Gastrocnemius medialis (tissue), 4 donors: ENCODE measurements around the gene KDELR3.

Source experiments
- POLR2A ChIP-seq, 2 donors: fragments of 450-650 bp; IDR thresholded peaks; one replicate each; pipeline ENCODE4 v1.6.1; 2017; ENCODE audit warnings: antibody characterized with exemption in 2 of 2, mild to moderate bottlenecking in 2 of 2, moderate library complexity in 2 of 2
- TF ChIP-seq, protein P1 (sequence below), 5 experiments: fragments of 450-650 bp in 3 of 5; fragments of 200-600 bp in 2 of 5; sonication (generic) in 2 of 5; IDR thresholded peaks in 4 of 5; conservative IDR thresholded peaks in 1 of 5; 1 replicate in 4 of 5; 2 replicates in 1 of 5; pipeline ENCODE4 v1.5.1; 2016 to 2019; ENCODE audit warnings: antibody characterized with exemption in 5 of 5, mild to moderate bottlenecking in 3 of 5, moderate library complexity in 3 of 5

DNA sequence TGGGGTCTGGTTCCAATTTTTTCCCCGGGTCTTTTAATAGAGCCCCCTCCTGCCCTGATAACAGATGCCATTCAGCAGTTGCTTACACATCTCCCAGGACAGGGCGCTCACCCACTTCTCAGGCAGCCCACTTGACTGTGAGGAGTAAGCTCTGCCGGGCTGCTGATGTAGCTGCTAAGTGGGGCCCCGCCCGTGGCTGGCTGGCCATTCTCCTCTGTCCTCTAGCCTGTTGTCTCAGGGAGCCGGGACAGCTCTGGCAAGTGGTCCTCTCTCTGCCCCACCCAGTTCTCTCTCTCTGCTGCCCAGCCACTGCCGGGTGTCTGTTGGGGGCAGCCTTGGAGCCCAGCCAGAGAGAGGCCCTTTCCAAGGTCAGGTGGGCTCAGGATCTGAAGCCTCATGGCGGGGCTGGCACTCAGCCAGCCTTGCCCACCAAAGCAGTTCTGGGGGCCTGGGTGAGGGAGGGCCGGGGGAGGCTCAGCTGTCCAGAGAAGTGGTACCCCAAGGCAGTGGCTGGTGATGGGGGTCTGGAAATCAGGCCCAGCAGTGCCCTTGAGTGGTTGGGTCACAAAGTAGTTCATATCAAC lies 21.8 kb upstream of the KDELR3 start:
- TF ChIP-seq, protein P1, sequence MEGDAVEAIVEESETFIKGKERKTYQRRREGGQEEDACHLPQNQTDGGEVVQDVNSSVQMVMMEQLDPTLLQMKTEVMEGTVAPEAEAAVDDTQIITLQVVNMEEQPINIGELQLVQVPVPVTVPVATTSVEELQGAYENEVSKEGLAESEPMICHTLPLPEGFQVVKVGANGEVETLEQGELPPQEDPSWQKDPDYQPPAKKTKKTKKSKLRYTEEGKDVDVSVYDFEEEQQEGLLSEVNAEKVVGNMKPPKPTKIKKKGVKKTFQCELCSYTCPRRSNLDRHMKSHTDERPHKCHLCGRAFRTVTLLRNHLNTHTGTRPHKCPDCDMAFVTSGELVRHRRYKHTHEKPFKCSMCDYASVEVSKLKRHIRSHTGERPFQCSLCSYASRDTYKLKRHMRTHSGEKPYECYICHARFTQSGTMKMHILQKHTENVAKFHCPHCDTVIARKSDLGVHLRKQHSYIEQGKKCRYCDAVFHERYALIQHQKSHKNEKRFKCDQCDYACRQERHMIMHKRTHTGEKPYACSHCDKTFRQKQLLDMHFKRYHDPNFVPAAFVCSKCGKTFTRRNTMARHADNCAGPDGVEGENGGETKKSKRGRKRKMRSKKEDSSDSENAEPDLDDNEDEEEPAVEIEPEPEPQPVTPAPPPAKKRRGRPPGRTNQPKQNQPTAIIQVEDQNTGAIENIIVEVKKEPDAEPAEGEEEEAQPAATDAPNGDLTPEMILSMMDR (IDR thresholded peaks at IDR 0.05 in 4 of 5, conservative IDR thresholded peaks at IDR 0.05 in 1 of 5) = no peak
- no peak for TF ChIP-seq POLR2A (IDR thresholded peaks at IDR 0.05)
